M059J (cell line): ENCODE measurements around the gene DRD4. TPM values are rescaled to one million over a fixed set of nuclear protein-coding genes. Genes with fewer than 3 reads are reported as not detected.

Experiments
- DNase-seq: peaks from one replicate; pipeline ENCODE4 v3.0.0-alpha.2; 2012; ENCODE audit warnings: low read depth
- total RNA-seq: library from RNA; depleted of rRNA; stranded (reverse); fragments of >200 nt; shearing (Covaris generic); gene quantifications from 2 replicates; pipeline ENCODE4 v1.2.3, GENCODE V29; 2014

DRD4 gene
- total RNA-seq, 1 experiment from 2014 or later: not detected

DNA sequence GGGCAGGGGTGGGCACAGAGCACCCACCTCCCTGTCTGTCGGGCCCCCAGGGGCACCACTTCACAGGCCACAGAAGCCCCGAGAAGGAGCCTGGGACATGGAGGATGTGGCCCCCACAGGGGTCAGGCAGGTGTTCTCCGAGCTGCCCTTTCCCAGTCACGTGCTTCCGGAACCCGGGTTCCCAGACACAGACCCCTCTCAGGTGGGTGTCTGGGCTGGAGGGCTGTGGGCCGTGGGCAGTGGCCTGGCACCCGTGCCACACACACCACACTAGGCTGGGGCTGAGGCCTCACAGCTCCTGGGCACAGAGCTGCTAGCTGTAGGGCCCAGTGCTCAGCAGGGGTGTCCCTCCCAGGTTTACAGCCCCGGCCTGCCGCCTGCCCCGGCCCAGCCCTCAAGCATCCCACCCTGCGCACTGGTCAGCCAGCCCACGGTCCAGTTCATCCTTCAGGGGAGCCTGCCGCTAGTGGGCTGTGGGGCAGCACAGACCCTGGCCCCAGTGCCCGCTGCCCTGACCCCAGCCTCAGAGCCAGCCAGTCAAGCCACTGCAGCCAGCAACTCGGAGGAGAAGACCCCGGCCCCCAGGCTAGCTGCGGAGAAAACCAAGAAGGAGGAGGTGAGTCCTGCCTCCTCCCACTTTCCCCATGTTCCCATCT, 26.8 kb upstream of the DRD4 start:
- no peak for DNase-seq

- no peak for DNase-seq
These were observed 25.8 kb upstream of the DRD4 start for GRCh38 chr11:611001-611996.

DNA sequence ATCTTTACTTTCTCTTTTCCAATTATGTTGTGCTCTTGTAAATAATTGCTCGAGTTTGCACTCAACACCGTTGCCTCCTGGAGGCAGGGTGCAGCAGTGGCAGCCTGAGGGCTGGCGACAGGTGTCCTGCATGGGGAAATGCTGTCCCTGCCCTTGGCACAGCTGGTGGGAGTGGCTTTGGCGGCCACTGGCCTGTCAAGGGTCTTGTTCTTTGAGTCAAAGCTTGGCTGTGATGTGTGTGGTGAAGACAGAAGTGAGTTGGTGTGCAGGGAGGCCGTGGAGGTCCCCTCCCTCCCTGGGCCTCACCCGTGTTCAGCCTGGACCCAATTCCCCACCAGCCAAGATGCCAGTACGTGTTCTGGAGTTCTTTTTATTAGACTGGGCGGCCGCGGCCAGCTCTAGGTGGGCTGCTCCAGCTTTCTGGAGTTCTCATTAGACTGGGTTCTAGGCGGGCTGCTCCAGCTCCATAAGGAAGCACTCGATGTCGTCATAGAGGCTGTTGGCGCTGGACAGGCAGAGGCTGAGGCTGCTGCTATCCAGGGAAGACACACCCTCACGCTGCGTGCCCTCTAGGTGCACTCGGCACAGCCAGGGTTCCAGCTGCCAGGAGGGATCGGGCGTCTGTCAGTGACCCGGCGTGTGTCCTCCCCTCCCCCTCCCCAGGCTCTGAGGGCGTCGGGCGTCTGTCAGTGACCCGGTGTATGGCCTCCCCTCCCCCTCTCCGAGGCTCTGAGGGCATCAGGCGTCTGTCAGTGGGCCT, 24.7 kb upstream of the DRD4 start:
- DNase-seq: peak; percentile 22

DNA sequence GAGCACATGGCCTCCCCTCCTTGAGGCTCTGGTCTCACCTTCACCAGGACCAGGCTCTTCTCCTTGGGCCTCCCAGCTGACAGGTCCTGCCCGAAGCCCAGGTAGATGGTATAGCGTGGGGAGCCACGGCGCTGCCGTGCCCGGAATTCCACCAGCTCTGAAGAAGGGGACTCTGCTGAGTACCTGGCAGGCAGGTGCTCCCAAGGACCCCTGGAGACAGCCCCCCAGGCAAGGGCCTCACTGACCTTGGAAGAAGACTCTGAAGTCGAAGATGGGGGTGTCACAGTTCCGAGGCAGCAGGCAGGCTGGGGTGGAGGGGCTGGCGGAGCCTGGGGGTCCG, 24.1 kb upstream of the DRD4 start:
- no peak for DNase-seq

- DNase-seq: peak; percentile 27
These were observed 23.6 kb upstream of the DRD4 start for GRCh38 chr11:613369-613968.

DNA sequence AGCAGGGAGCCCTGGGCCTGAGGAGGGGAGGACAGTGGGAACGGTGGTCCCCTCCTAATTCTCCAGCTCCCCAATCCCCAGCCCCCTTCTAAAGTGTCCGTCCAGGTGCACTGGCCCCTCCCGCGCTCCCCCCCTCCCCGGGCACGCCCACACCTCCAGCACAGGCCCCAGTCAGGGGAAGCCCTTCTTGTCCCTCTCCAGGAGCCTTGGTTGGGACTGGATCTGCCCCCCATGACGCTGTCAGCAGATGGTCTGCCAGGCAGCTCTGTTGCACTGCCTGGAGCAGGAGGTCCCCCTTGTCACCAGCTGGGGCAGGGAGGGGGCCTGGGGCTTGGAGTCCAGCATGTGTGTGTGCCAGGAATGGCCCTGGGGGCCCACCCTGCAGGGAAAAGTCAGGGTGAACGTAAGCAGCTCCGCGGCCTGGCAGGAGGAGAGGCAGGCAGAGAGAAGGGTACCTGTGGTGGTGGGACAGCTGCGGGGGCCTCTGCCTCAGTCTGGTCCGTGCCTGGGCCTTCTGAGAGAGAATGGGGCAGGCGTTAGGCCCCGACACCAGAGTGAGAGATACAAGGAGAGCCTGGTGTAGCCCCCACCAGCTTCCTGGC, 22.9 kb upstream of the DRD4 start:
- no peak for DNase-seq

- no peak for DNase-seq
These were observed 22.2 kb upstream of the DRD4 start for GRCh38 chr11:614623-615503.

GRCh38 chr11:615504-616319, 21.4 kb upstream of the DRD4 start, which contains the start of gene IRF7:
Gene IRF7, minus strand, starts transcription at chr11:615950. Its CDS starts 586 bp downstream, at chr11:615364.
- DNase-seq: no peak

GRCh38 chr11:616320-617198, 20.5 kb upstream of the DRD4 start:
- no peak for DNase-seq

DNA sequence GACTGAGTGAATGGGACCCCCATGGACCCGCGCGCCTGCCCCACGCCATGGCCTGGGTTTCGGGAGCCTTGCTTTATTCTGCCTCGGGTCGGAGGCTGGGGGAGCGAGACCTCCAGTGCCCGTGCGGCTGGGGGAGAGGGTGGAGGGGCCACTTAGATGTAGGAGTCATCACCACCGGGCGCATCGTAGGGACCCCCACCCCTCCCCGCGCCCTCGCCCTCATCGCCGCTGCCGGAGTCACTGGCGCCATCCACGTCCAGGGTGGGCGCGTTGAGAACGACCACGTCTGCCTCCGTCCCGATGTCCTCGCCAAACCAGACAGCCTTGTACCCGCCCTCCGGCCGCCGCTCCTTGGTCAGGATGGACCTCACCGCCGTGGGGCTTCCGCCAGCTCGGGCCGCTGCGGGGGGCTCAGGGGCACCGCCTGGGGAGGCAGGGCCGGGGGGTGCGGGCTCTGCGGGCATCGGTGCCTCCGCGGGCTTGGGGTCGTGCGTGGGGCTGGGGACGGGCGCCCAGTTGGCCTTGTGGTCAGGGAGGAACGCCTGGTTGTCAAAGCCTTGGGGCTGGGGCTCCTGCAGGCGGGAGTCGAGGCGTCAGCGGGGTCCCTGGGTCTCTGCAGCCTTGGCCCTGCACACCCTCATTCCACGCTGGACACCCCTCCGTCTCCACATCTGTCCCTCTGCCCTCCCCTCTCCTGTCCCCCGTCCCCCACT, 19.7 kb upstream of the DRD4 start:
- DNase-seq: no peak

DNA sequence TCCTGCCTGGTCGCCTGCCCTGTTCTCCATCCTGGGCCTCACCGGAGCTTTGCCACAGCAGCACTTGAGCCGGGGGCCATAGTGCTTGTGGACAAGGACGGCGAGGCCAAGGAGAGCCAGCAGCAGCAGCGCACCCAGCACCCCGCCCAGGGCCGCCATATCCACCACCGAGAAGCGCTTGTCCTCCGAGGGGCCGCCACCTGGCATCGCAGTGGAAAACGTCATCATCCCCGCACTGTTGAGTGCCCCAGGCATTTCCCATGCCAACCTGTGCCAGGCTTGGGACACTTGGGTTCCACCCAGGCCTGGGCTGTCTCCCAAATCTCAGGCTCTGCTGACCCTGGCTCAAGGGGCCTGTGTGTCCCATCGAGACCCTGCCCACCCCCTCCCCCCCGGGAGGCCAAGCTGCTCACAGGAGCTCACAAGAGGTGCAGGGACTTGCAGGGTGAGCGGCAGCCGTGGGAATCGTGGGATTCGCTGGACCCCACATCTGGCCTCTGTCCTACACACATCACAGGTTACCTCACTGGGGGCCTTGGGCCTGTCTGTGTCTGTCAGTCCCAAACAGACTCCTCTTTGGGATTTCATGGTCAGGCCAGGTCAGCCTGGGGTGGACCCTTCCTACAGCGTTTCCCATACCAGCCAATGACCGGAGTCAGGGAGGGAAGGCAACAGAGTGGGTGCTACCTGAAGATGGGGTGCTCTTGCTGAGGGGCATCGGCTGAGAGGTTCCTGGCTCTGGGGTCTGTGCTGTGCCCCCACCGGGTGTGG, 19.0 kb upstream of the DRD4 start:
- no peak for DNase-seq

GRCh38 chr11:618856-619627, 18.0 kb upstream of the DRD4 start:
- DNase-seq: no peak

DNA sequence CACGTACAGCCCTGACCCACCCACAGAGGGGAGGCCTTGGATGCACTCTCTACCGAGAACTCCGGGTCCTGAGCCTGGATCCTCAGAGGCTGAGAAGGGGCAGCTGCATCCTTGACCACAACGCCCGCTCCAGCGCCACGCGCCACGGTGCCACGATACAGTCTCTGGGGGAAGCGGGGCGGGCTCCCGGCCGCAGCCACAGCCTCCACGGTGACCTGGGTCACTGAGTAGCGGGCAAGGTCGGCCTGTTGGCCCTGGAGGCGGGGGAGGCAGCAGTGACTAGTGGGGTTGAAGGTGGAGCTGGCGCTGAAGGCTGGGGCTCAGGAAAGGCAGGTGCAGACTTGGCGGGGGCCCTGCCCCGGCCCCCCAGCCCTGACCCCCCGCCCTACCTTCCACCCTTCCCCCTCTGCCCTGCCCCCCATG, 17.4 kb upstream of the DRD4 start:
- DNase-seq: no peak

DNA sequence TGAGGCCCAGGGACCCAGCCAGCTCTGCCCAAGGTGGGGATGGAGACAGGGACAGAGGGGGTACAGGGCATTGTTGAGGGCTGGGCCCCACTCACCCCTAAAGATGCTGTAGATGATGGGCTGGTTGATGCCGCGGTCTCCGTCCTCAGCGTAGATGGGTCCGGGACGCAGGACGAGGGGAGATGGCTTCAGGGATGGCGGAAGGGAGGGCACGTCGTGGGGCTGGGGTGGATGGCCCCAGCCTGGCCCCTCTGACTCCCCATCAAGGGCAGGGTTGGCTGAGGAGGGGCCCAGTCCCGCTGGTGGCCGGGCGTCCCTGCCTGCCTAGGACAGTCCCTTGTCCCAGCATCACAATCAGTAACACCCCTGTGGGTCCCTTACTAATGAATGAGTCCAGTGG, 16.9 kb upstream of the DRD4 start:
- DNase-seq: no peak

- DNase-seq: no peak
These were observed 15.9 kb upstream of the DRD4 start for GRCh38 chr11:620935-621814.
